Cardiac muscle cell (in vitro differentiated cells and primary cell): ENCODE measurements around the gene LRCH3. TPM values are rescaled to one million over a fixed set of nuclear protein-coding genes. Genes with fewer than 3 reads are reported as not detected.
"Not testable (repeated sequence)": the region's sequence is repeated elsewhere in the genome, so short reads cannot be mapped to it uniquely, and the experiment has no call there.

Experiments
- DNase-seq, 2 donors: peaks; one replicate each; pipeline versions ENCODE4 v3.0.0 to v3.0.0-alpha.2; 2010 to 2017; ENCODE audit warnings: low read depth in 1 of 2, low spot score in 1 of 2
- H3K27ac ChIP-seq: fragments of 200-600 bp; sonication (generic); 2 replicates; pipeline ENCODE4 v1.5.1; 2016
- H3K27me3 ChIP-seq: fragments of 200-600 bp; sonication (generic); 2 replicates; pipeline ENCODE4 v1.6.0; 2016; ENCODE audit warnings: control low read depth
- H3K36me3 ChIP-seq: fragments of 200-600 bp; sonication (generic); 2 replicates; pipeline ENCODE4 v1.5.1; 2016; ENCODE audit warnings: control low read depth
- H3K4me1 ChIP-seq: fragments of 200-600 bp; sonication (generic); 2 replicates; pipeline ENCODE4 v1.8.1; 2017; ENCODE audit warnings: low read depth, mild to moderate bottlenecking, mixed run types
- H3K4me3 ChIP-seq: fragments of 200-600 bp; sonication (generic); 2 replicates; pipeline ENCODE4 v1.5.1; 2016; ENCODE audit warnings: mild to moderate bottlenecking
- H3K9me3 ChIP-seq: fragments of 200-600 bp; sonication (generic); 2 replicates; pipeline ENCODE4 v1.5.1; 2017; ENCODE audit warnings: low read depth, mild to moderate bottlenecking, control low read depth
- CTCF ChIP-seq: IDR thresholded peaks from 2 replicates; pipeline ENCODE4 v1.5.1; 2012; ENCODE audit warnings: low read depth, mild to moderate bottlenecking, low read length
- polyA plus RNA-seq: library from polyadenylated mRNA; unstranded; fragments of >200 nt; fragmentation: Nextera tagmentation; extraction: Ambion mirVana; gene quantifications from 2 replicates; pipeline ENCODE4 v1.2.1, GENCODE V29; 2016
- total RNA-seq: library from RNA; depleted of rRNA; stranded (reverse); fragments of >200 nt; gene quantifications from 2 replicates; pipeline ENCODE4 v1.2.3, GENCODE V29; 2016

The LRCH3 gene
- total and polyA plus RNA-seq, 2 experiments from 2014 or later, result 36.7 to 38.9 TPM

GRCh38 chr3:197899833-197900478, 108.9 kb downstream of the LRCH3 start:
- no peak for DNase-seq
- H3K4me3 ChIP-seq, result no peak overlapping the region
- no peaks in the 10 kb centered on the region for H3K9me3 ChIP-seq
- no peaks in the 10 kb centered on the region for H3K36me3 ChIP-seq
- no peaks in the 10 kb centered on the region for H3K4me1 ChIP-seq
- no peak for TF ChIP-seq CTCF
- H3K27me3 ChIP-seq, result no peaks in the 10 kb centered on the region
- H3K27ac ChIP-seq, result no peak overlapping the region

- no peak overlapping the region for H3K27ac ChIP-seq
- no peaks in the 10 kb centered on the region for H3K27me3 ChIP-seq
- peaks cover 3% of the 10 kb centered on the region for H3K4me1 ChIP-seq
- TF ChIP-seq CTCF, result no peak
- no peak overlapping the region for H3K4me3 ChIP-seq
- DNase-seq, result no peak
- H3K9me3 ChIP-seq, result no peaks in the 10 kb centered on the region
- no peaks in the 10 kb centered on the region for H3K36me3 ChIP-seq
Observed at GRCh38 chr3:197901626-197902025, 110.6 kb downstream of the LRCH3 start.

- H3K27me3 ChIP-seq, result no peaks in the 10 kb centered on the region
Observed at GRCh38 chr3:197906023-197906849, 115.2 kb downstream of the LRCH3 start.

GRCh38 chr3:197906850-197907187, 115.8 kb downstream of the LRCH3 start:
- no peak overlapping the region for H3K4me3 ChIP-seq
- H3K27ac ChIP-seq, result no peak overlapping the region
- DNase-seq, result no peak
- H3K27me3 ChIP-seq, result no peaks in the 10 kb centered on the region
- H3K4me1 ChIP-seq, result peaks cover 3% of the 10 kb centered on the region
- TF ChIP-seq CTCF, result no peak
- no peaks in the 10 kb centered on the region for H3K36me3 ChIP-seq
- H3K9me3 ChIP-seq, result no peaks in the 10 kb centered on the region

More at GRCh38 chr3:197906023-197906849, 115.2 kb downstream of the LRCH3 start:
- H3K27ac ChIP-seq, result no peak overlapping the region
- H3K4me1 ChIP-seq, result peaks cover 3% of the 10 kb centered on the region
- no peak overlapping the region for H3K4me3 ChIP-seq
- H3K9me3 ChIP-seq, result no peaks in the 10 kb centered on the region
- H3K36me3 ChIP-seq, result no peaks in the 10 kb centered on the region
- peak; percentile 93 to 95 for DNase-seq
- peak; percentile 93 for TF ChIP-seq CTCF

GRCh38 chr3:197907196-197907595, 116.1 kb downstream of the LRCH3 start:
- Histone ChIP-seq H3K27ac (no peak overlapping the region), H3K4me3 (no peak overlapping the region), H3K27me3 (no peaks in the 10 kb centered on the region), H3K4me1 (peaks cover 3% of the 10 kb centered on the region), H3K36me3 (no peaks in the 10 kb centered on the region), H3K9me3 (no peaks in the 10 kb centered on the region)
- TF ChIP-seq CTCF, result no peak
- DNase-seq, result no peak

GRCh38 chr3:197908550-197908949, 117.5 kb downstream of the LRCH3 start:
- not testable (repeated sequence) for H3K27me3 ChIP-seq, H3K27ac ChIP-seq, H3K4me3 ChIP-seq, H3K36me3 ChIP-seq, H3K9me3 ChIP-seq, DNase-seq, H3K4me1 ChIP-seq
